NCI-H526 (cell line): ENCODE data around the gene GRAMD4.
"Not testable (repeated sequence)": the region's sequence is repeated elsewhere in the genome, so short reads cannot be mapped to it uniquely, and the experiment has no call there.

ENCODE experiments used
- DNase-seq, 2 experiments: peaks; one replicate each; lab custom pipeline; 2025; lab: John Stamatoyannopoulos, UW

Gene GRAMD4

GRCh38 chr22:46637711-46638600, 17.8 kb downstream of the GRAMD4 start:
- DNase-seq: no peak

DNA sequence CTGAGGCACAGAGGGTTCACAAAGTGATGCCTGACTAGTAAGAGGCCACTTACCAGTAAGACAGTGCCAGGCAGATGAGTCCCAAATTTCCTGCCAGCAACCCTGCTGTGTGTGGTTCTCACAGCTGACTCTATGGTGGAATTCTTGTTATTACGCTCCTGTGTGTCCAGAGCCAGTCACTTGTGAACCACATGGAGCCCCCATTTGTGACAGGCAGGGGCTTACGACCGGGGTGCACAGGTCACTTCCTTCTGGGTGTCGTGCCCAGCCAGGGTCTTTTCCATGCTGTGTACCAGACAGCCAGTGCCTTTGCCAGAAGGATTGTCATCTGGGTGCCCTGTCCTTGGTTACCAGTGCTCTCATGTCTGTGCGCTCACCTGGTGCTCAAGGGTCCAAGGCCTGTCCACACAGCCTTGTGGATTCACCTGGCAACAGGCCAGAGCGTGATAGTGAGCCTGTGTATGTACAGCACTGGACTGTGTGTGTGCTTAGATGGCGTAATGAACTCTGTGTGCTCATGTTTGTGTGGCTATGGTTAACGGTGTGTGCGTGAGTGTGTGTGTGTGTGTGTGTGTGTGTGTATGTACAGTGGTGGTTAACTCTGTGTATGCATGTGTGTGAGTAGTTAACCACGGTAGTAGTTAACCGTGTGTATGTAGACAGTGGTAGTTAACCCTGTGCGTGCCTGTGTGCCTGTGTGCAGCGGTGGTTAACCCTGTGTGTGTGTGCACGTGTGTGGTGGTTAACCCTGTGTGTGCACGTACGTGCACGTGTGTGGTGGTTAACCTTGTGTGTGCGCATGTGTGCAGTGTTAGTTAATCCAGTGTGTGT, 18.6 kb downstream of the GRAMD4 start:
- no peak for DNase-seq

DNA sequence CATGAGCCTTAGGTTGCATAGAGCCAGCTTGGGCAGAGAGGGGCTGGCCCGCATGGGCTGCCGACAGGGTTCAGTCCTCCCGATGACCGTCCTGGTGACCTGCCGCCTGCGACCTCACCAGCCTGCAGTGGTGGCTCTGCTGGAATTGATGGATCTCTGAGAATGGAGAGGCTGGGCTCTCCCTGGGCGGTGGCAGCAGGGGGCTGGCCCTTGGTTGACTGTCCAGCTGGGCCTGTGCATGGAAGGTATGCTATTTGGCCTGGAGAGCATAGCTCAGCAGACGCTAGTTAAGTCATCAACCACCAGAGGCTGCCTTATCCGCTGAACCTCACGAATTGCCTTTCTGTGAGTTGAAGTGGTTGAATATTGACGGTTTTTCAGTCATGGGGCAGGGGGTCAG, 19.7 kb downstream of the GRAMD4 start:
- no peak for DNase-seq

DNA sequence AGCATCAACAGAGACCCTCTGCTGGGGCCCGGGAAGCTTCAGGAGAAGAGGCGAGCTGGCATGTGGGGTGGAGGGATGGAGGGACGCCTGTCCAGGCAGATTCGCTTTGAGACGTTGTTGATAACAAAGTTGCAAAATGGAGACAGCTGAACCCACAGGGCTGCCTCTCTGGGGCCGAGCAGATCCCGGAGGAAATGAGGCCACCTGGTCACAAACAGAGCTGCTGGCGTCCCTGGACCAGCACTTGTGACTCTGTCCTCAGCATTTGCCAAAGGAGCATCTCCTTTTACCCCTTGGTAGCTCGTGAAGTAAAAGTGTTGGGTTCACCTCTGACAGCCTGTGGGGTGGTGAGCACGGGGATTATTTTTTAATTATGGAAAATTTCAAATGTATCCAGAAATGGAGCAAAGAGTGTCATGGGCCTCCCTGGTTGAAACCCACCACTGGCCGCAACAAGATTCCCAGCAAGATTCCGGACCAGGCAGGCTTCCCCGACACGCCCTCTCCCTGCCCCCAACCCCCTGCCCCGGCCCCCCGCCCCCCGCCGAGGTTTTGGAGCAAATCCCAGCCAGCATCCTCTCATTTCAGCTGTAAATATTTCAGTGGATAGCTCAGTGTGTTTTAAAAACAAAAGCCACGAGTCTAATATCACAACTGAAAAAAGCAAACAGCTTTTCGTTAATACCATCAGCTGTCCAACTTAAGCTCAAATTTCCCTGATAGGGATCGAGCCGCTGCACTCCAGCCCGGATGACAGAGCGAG, 20.3 kb downstream of the GRAMD4 start:
- DNase-seq: no peak

- no peak for DNase-seq
These were observed 21.7 kb downstream of the GRAMD4 start for GRCh38 chr22:46641811-46642266.

DNA sequence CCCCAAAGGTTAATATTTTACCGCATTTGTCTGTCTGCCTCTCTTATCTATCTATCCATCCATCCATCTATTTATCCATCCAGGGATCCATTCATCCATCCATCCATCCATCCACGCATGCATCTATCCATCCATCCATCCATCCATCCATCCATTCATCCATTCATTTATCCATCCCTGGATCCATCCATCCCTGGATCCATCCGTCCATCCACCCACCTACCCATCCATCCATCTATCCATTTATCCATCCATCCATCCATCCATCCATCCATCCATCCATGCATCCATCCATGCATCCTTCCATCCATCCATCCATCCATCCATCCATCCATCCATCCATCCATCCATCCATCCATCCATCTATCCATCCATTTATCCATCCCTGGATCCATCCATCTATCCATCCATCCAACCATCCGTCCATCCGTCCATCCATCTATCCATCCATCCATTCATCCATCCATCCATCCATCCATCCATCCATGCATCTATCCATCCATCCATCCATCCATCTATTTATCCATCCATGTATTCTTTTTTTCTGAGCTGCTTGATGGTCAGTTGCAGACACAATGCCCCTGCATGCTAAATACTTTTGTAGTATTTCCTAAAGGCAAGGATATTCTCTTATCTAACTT, 22.8 kb downstream of the GRAMD4 start:
- not testable (repeated sequence) for DNase-seq

DNA sequence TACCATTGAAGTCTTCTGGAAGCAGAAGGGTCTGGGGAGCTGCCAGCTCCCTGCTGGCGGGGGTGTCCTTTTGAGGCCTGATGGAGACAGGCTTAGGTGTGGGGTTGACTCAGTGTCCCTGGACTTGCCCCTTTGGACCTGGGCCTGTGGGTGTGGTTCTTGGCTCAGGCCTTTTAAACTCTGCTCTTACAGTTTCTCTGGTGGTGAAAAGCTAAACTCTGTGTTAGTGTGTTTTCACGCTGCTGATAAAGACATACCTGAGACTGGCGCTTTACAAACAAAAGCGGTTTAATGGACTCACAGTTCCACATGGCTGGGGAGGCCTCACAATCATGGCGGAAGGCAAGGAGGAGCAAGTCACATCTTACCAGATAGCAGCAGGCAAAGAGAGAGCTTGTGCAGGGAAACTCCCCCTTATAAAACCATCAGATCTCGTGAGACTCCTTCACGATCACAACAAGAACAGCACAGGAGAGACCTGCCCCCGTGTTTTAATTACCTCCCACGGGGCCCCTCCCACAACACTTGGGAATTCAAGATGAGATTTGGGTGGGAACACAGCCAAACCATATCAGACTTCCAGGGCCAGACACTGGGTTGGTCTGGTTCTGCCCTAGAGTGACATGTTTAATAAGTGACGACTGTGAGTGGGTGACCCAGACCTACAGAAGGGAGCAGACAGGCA, 26.5 kb downstream of the GRAMD4 start:
- no peak for DNase-seq

- not testable (repeated sequence) for DNase-seq
These were observed 28.1 kb downstream of the GRAMD4 start for GRCh38 chr22:46648225-46648820.

DNA sequence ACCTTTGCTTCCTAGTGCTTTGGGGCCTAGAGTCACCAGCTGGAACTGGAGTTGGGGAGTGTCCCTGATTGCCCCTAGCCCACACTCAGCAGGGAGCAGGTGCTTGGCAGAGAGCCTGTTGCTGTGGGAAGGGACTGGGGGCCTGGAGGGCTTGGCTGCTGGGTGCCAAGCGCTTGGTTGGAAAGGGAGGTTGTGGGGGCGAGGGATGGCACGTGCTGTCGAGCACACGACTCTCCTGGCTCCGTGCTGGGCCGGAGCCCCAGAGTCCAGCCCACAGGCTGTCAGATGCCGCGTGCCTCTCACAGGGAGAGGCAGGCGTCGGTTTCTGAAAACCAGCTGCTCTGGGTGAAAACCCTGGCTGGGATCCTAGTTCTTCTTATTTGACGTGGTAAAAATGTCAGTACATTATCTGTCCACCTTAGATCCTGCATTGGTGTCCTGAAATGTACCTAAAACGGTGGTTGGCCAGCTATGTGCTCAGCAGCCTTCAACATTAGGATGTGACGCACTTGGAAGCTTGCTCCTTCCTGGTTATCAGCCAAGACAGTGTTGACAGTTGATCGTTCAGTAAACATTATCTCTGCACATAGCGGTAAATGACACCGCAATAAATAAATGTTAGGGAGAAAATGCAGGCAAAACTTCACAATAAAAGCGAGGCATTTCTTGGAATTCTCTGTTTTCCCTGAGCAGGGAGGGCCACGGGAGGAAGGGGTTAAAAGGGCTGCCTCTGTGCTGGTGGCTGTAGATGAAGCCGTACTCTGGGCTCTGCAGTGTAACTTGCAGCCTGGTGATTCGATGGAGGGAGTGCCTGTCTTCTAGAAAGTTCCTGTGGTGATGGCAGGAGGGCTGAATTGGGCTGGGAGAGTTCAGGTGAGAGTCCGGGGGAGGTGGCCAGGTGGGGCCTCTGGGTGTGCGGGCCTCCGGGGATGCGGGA, 29.2 kb downstream of the GRAMD4 start:
- DNase-seq: no peak

DNA sequence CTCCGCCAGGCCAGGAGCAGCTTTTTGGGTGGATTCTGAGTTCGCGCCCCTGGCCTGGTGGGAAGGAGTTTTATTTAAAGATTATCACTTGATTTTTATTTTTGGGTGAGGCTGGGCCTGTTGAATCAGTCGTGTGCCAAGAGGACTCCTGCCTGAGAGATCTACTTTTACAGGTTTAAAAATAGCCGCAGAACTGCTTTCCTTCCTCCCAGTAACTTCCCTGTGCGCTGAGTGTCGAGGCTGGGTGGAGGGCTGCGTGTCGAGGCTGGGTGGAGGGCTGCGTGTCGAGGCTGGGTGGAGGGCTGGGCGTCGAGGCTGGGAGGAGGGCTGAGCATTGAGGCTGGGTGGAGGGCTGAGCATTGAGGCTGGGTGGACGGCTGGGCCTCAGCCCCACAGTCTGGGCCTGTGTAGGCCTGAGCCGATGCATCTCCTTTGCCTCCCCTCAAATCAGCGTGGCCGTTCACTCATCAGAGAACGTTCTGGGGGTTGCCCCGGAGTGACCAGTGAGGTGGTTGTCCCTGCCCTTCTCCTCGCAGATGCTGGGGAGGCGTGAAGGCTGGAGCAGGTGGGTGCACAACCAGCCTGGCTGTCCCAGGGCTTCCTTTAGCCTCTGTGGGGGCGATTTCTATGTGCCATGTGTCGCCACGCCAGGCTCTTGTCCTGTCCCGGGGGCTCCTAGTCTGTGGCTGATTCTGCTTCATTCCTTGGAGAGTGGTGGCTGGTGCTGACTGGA, 30.1 kb downstream of the GRAMD4 start:
- DNase-seq: no peak

DNA sequence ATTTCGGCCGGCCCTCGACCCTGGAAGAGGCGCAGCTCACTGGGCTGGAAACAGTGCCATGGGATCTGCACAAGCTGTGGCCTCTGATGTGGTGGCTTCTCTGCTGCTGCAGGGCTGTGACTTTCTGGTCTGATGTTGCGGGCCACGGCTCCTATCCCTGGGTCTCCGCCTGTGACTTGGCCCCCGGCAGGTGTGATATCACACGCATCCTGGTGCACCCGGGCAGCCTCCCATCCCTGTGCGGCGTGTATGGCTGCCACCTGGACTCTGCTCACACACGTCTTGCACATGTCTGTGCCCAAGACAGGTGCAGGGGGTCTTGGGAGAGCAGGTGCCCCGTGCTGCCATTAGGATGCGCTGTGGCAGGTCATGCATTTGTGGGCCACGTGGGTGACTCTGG, 31.1 kb downstream of the GRAMD4 start:
- DNase-seq: no peak

DNA sequence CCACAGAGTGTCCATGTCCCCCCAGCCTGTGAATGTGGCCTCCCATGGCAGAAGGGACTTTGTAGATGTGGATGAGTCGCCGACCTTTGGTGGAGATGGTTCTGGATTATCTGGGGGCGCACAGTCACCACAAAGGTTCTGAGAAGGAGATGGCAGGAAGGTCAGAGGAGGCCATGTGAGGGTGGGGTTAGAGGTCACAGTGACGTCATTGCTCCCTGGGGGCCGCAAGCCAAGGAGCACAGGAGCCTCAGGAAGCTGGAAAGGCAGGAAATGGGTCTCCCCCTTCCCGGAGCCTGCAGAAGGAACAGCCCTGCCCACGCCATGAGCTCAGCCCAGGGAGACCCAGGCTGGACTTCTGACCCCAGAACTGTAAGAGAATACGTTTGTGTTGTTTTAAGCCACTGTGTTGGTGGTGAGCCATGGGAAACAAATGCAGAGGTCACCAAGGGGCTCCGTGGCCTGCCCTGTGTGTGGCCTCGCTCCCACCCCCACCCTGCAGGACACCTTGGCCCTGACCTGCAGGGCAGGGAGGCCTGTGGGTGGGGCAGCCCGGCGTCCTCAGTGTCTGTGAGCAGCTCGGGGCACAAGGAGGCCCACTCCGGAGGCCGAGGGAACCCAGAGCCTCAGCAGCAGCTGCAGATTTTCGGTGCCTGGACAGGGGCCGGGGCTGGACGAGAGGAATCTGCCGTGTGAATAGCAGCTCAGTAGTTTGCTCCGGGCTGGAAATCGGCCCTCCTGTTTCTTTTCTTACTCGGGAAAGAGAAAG, 32.1 kb downstream of the GRAMD4 start:
- no peak for DNase-seq

DNA sequence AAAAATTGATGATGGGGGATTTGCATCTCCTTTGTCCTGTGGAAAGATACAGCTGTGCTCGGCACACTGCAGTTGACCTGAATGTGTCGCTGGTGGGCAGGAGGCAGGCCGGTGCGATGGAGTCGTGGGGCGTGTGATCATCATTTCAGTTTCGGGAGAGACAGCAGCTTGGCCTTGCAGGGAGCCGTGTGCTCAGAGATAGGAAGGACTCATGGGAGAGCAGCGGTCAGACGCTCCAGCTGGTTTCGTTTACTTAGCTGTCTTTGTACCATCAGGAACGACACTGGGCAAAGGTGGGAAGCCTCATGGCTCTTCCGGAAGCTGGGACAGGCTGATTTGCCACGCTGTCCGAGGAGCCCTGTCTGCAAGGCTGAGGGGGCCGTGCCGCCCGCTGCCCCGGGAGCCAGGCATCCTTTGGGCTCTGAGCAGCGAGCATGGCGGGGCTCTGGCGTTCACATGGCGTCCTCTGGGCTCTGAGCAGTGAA, 32.7 kb downstream of the GRAMD4 start:
- DNase-seq: peak in 1 of 2 experiments; percentile 7

GRCh38 chr22:46653596-46653995, 33.4 kb downstream of the GRAMD4 start:
- DNase-seq: no peak

- DNase-seq: no peak
These were observed 34.2 kb downstream of the GRAMD4 start for GRCh38 chr22:46654426-46654825.

GRCh38 chr22:46654927-46655595, 34.9 kb downstream of the GRAMD4 start:
- no peak for DNase-seq

DNA sequence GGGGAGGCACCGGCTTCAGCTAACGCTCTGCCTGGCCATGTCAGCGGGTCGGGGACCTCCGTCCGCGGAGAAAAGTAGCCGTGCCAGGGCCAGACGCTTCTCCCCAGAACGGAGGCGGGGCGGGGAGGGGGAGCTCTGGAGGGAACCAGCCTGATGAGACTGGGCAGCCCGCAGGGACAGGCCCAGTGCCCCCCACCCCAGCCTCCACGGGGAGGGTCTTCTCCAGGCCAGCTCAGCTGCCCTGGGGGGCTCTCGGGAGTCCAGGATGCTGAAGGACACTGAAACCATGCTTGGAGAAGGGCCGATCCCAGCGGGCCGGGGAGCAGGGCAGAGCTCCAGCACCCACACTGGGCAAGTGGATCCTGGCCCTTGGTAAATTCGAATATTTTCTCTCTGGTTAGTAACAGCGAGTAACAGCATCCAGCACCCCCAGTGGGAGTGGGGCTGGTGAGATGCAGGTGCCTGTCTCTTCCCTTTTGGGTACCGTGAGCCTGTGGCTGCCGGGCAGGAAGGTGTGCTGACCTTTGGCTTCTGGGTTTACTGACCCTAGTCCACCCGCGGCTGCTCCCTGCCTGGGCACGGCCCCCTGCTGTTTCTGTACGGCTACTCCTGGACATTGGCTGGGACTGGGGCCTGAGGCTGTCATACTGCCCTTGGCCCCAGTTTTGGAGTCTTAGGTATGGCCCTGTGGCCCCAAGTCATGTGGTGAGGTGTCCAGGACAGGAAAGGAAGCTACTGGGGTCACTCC, 35.8 kb downstream of the GRAMD4 start:
- DNase-seq: no peak
